Measurements from ENCODE around the gene TRIM4.
"Not testable (repeated sequence)": the region's sequence is repeated elsewhere in the genome, so short reads cannot be mapped to it uniquely, and the experiment has no call there.

The TRIM4 gene, protein sequence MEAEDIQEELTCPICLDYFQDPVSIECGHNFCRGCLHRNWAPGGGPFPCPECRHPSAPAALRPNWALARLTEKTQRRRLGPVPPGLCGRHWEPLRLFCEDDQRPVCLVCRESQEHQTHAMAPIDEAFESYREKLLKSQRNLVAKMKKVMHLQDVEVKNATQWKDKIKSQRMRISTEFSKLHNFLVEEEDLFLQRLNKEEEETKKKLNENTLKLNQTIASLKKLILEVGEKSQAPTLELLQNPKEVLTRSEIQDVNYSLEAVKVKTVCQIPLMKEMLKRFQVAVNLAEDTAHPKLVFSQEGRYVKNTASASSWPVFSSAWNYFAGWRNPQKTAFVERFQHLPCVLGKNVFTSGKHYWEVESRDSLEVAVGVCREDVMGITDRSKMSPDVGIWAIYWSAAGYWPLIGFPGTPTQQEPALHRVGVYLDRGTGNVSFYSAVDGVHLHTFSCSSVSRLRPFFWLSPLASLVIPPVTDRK

DNA sequence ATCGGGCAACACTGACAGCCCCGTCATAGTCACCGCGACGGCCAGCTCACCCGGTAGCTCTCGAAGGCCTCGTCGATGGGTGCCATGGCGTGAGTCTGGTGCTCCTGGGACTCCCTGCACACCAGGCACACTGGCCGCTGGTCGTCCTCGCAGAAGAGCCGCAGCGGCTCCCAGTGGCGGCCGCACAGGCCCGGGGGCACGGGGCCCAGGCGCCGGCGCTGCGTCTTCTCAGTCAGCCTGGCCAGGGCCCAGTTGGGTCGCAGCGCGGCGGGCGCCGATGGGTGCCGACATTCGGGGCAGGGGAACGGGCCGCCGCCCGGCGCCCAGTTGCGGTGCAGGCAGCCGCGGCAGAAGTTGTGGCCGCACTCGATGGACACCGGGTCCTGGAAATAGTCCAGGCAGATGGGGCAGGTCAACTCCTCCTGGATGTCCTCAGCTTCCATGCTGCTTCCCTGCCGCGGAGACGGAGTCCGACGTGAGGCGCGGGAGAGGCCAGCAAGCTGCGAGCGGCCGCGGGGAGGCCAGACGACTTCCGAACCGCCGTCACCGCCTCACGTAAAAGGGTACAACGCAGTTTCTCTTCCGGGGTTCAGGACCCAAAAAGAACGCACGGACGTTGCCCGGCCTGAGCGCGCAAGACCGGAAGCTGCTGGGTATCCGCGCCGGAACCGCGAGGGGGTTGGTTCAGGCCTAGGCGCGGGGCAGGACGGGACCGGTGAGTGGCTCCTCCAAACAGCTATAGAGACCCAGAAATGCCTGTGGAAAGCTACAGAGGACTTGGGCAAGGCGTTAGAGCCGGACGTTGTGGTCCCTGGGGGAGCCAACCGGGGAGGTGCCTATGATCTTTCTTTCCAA is at the start of gene TRIM4:
Gene TRIM4 (minus strand): TSS at position 572 of the 855 bp plus-strand sequence. CDS start 129 bp downstream, at position 443.
- DNase-seq (ENCODE audit: extremely low read depth, low read depth) = peak; percentile 80

DNA sequence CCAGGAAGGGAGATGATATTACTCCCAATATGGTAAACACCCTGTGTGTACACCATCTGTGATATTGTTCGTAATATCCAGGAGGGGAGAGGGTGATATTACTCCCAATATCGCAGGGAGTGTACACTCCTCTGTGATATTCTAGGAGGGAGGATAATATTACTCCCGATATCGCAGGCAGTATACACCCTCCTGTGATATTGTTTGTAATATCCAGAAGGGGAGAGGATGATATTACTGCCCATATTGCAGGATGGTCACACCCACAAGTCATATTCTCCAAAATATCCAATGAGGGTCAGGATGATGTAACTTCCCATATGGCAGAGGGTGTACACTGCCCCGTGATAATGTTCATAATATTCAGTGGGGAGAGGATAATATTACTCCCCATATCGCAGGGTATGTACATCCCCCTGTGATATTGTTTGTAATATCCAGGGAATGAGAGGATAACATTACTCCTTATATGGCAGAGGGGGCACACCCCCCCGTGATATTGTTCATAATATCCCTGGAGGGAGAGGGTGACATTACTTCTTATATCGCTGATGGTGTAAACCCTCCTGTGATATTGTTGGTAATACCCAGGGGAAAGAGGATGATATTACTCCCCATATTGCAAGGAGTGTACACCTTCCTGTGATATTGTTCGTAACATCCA is 39.4 kb upstream of the TRIM4 start:
- TF ChIP-seq, protein P1, sequence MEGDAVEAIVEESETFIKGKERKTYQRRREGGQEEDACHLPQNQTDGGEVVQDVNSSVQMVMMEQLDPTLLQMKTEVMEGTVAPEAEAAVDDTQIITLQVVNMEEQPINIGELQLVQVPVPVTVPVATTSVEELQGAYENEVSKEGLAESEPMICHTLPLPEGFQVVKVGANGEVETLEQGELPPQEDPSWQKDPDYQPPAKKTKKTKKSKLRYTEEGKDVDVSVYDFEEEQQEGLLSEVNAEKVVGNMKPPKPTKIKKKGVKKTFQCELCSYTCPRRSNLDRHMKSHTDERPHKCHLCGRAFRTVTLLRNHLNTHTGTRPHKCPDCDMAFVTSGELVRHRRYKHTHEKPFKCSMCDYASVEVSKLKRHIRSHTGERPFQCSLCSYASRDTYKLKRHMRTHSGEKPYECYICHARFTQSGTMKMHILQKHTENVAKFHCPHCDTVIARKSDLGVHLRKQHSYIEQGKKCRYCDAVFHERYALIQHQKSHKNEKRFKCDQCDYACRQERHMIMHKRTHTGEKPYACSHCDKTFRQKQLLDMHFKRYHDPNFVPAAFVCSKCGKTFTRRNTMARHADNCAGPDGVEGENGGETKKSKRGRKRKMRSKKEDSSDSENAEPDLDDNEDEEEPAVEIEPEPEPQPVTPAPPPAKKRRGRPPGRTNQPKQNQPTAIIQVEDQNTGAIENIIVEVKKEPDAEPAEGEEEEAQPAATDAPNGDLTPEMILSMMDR (IDR thresholded peaks at IDR 0.05; ENCODE audit: low read depth, low read length) = no peak
- DNase-seq (ENCODE audit: extremely low read depth, low read depth) = no peak

More for the DNA sequence above, at the start of gene TRIM4:
- TF ChIP-seq, protein P1 (IDR thresholded peaks at IDR 0.05; ENCODE audit: low read depth, low read length) = no peak; the same call in 1 of the 2 replicates

DNA sequence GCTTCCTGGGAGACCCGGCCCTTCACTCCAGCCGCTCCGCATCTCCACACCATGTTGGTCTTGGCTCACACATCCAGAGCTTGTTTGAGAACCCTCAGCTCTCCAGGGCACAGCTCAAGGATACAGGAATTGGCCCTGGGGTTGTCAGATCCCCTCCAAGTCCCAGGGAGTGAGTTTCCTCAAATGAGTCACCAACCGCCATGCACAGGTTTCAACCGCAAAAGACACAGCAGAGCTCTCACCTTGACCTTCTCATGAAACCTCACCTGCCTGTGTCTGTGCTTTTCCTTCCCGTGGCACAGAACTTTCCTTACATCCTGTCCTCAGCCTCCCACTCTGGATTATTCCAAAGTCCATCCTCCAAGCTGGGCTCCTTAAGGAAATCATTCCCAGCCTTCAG is 35.9 kb upstream of the TRIM4 start:
- DNase-seq (ENCODE audit: extremely low read depth, low read depth) = no peak

DNA sequence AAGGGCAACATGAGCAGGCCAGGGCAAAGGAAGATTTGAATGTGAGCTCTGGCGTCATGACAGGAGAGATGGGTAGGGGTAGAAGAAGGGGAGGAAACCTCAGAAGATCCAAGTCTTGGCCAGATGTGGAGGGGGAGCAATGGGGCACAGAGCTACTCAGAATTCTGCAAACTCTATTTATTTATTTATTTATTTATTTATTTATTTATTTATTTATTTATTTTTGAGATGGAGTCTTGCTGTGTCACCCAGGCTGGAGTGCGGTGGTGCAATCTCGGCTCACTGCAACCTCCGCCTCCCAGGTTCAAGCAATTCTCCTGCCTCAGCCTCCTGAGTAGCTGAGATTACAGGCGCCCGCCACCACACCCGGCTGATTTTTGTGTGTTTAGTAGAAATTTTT is 35.3 kb upstream of the TRIM4 start:
- not testable (repeated sequence) for DNase-seq (ENCODE audit: extremely low read depth, low read depth)

More for the DNA sequence above, 35.9 kb upstream of the TRIM4 start:
- TF ChIP-seq, protein P1 (IDR thresholded peaks at IDR 0.05; ENCODE audit: low read depth, low read length) = no peak

DNA sequence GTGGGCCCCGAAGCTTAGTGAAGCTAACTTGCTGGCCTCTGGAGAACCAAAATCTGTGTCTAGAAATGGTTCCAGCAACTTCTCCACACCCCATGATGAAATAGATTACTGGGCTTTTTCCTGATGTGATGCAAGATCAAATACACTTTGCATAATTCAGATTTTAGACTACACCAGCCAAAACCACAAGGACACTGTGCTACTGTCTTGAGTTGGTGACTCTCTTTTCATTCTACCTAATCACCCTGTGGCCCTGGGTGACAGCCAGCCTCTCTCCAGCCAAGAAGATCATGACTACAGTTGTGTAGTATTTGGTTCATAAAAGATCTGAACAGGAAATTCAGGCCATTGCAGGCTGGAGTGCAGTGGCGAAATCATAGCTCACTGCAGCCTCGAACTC is 34.3 kb upstream of the TRIM4 start:
- peak; percentile 10 for DNase-seq (ENCODE audit: extremely low read depth, low read depth)
- TF ChIP-seq, protein P1 (IDR thresholded peaks at IDR 0.05; ENCODE audit: low read depth, low read length) = no peak

DNA sequence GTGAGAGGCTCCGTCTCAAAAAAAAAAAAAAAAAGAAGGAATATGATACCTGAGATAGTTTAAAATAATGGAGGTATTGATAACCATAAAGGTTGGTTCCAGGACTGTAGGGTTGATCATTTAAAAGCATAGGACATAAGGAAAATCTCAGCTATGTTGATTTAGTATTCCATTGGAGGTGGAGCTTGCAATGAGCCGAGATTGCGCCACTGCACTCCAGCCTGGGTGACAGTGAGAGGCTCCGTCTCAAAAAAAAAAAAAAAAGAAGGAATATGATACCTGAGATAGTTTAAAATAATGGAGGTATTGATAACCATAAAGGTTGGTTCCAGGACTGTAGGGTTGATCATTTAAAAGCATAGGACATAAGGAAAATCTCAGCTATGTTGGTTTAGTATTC is 33.3 kb upstream of the TRIM4 start:
- not testable (repeated sequence) for DNase-seq (ENCODE audit: extremely low read depth, low read depth)

DNA sequence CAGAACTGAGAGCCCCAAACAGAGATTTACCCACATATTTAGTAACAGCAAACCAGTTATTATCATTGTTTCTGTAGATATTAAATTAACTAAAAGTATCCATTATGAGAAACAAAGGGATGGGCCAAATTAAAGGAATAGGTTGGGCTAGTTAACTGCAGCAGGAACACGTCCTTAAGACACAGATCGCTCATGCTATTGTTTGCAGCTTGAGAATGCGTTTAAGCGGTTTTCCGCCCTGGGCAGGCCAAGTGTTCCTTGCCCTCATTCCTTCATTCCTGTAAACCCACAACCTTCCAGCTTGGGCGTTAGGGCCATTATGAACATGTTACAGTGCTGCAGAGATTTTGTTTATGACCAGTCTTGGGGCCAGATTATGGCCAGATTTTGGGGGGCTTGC is 31.5 kb upstream of the TRIM4 start:
- not testable (repeated sequence) for DNase-seq (ENCODE audit: extremely low read depth, low read depth)

DNA sequence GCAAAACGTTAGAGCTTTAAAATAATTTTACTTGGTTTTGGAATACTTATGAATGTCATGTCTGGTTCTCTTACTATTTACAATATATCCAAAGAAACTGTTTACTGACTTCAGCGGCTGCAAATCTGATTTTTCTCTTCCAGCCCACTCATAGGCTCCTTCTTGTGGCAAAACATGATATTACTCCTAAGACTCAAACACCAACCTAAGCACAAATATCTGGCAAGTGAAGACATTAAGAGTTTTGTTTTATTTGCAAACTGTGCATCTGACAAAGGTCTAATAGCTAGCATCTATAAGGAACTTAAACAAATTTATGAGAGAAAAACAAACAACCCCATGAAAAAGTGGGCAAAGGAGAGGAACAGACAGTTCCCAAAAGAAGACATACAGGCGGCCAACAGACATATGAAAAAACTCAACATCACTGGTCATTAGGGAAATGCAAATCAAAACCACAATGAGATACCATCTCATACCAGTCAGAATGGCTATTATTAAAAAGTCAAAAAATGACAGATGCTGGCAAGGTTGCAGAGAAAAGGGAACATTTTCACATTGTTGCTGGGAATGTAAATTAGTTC is 30.4 kb upstream of the TRIM4 start:
- DNase-seq (ENCODE audit: extremely low read depth, low read depth) = no peak

More for the DNA sequence above, 30.4 kb upstream of the TRIM4 start:
- TF ChIP-seq, protein P1 (IDR thresholded peaks at IDR 0.05; ENCODE audit: low read depth, low read length) = peak; percentile 23
